Endothelial cell of umbilical vein (primary cell): ENCODE results near the gene TRMT44. TPM values are rescaled to one million over a fixed set of nuclear protein-coding genes. Genes with fewer than 3 reads are reported as not detected.

Source experiments
- BruUV-seq: library from RNA; stranded (reverse); fragments of 400-500 nt; replicated peaks from 2 replicates; lab custom pipeline; 2021; lab: Mats Ljungman, UMichigan
- CTCF ChIA-PET: fragments of 300-600, 350-600 bp; sonication (Branson Sonifier 250); formaldehyde crosslinking; loops from one replicate; lab custom pipeline; 2021; ENCODE audit warnings: antibody characterized with exemption, inconsistent platforms; lab: Charles Lee
- POLR2A ChIA-PET: fragments of 300-600, 350-600 bp; sonication (Branson Sonifier 250); formaldehyde crosslinking; loops from one replicate; lab custom pipeline; 2021; ENCODE audit warnings: antibody characterized with exemption, inconsistent platforms; lab: Charles Lee
- DNase-seq: peaks from one replicate; pipeline ENCODE4 v3.0.0-alpha.2; 2011; ENCODE audit warnings: low read depth, low spot score
- FAIRE-seq: peaks from 2 replicates; lab custom pipeline; 2011; peaks lifted over from hg19 to GRCh38; lab: Jason Lieb, UNC
- H2AFZ ChIP-seq: 2 replicates; pipeline ENCODE4 v1.6.0; 2012; ENCODE audit warnings: low read depth, low read length, control low read depth, inconsistent platforms
- H3K27ac ChIP-seq: 2 replicates; pipeline ENCODE4 v1.5.1; 2011; ENCODE audit warnings: low read depth, mild to moderate bottlenecking, control low read depth, low read length, moderate library complexity; ENCODE audit not compliant: insufficient read depth
- H3K27me3 ChIP-seq, 2 experiments: 2 replicates each; pipeline versions ENCODE4 v1.6.0 to v1.6.1; 2011; ENCODE audit warnings: low read length in 2 of 2, mixed read lengths in 1 of 2; ENCODE audit not compliant: control insufficient read depth in 2 of 2, insufficient read depth in 2 of 2
- H3K36me3 ChIP-seq, 2 experiments: 2 replicates in 1 of 2; 3 replicates in 1 of 2; pipeline ENCODE4 v1.5.1; 2011; ENCODE audit warnings: low read length in 2 of 2, mild to moderate bottlenecking in 1 of 2, moderate library complexity in 1 of 2; ENCODE audit not compliant: control insufficient read depth in 2 of 2, insufficient read depth in 2 of 2; ENCODE audit errors: extremely low read depth in 1 of 2
- H3K4me1 ChIP-seq: 3 replicates; pipeline ENCODE4 v1.5.1; 2011; ENCODE audit warnings: mild to moderate bottlenecking, low read length; ENCODE audit not compliant: control insufficient read depth, insufficient read depth; ENCODE audit errors: extremely low read depth
- H3K4me2 ChIP-seq: 2 replicates; pipeline ENCODE4 v1.6.1; 2011; ENCODE audit warnings: low read length, control low read depth, mixed read lengths; ENCODE audit not compliant: insufficient read depth
- H3K4me3 ChIP-seq, 3 experiments: fragments of 200-600 bp in 1 of 3; sonication (generic), shearing (Covaris generic) in 1 of 3; replicated peaks in 1 of 3; 2 replicates each; pipeline ENCODE4 v1.5.1; 2011 to 2016; ENCODE audit warnings: control low read depth in 3 of 3, low read length in 3 of 3, mild to moderate bottlenecking in 2 of 3, inconsistent platforms in 1 of 3, low read depth in 1 of 3, moderate library complexity in 1 of 3; ENCODE audit not compliant: insufficient read depth in 1 of 3
- H3K79me2 ChIP-seq: 2 replicates; pipeline ENCODE4 v1.6.0; 2012; ENCODE audit warnings: low read length, inconsistent platforms; ENCODE audit not compliant: control insufficient read depth, insufficient read depth
- H3K9ac ChIP-seq: replicated peaks from 2 replicates; pipeline ENCODE3; 2011; ENCODE audit warnings: low read length, control low read depth; ENCODE audit not compliant: insufficient read depth; ENCODE audit errors: extremely low read depth
- H3K9me1 ChIP-seq: replicated peaks from 3 replicates; pipeline ENCODE4 v1.6.0; 2011; ENCODE audit warnings: mild to moderate bottlenecking, low read length; ENCODE audit not compliant: control insufficient read depth, insufficient read depth; ENCODE audit errors: extremely low read depth
- H3K9me3 ChIP-seq: replicated peaks from 2 replicates; pipeline ENCODE4 v1.5.1; 2012; ENCODE audit warnings: low read length, inconsistent platforms; ENCODE audit not compliant: control insufficient read depth, insufficient read depth
- H4K20me1 ChIP-seq: replicated peaks from 2 replicates; pipeline ENCODE3; 2011; ENCODE audit warnings: mild to moderate bottlenecking, low read length; ENCODE audit not compliant: control insufficient read depth, insufficient read depth; ENCODE audit errors: extremely low read depth
- CTCF ChIP-seq, 2 donors: IDR thresholded peaks; 1 replicate in 1 of 2; 2 replicates in 1 of 2; pipeline ENCODE4 v1.5.1; 2011; ENCODE audit warnings: low read length in 2 of 2, mild to moderate bottlenecking in 2 of 2, moderate library complexity in 2 of 2, control low read depth in 1 of 2, inconsistent platforms in 1 of 2, low read depth in 1 of 2; ENCODE audit not compliant: insufficient read depth in 1 of 2; ENCODE audit errors: extremely low read depth in 1 of 2
- EZH2 ChIP-seq: IDR thresholded peaks from 2 replicates; pipeline ENCODE4 v1.6.1; 2012; ENCODE audit warnings: borderline replicate concordance, low read depth, mild to moderate bottlenecking, moderate library complexity, low read length, inconsistent platforms; ENCODE audit not compliant: severe bottlenecking
- FOS ChIP-seq: IDR thresholded peaks from 2 replicates; pipeline ENCODE4 v1.6.1; 2011; ENCODE audit warnings: mild to moderate bottlenecking, low read length, moderate library complexity, borderline replicate concordance; ENCODE audit not compliant: insufficient read depth
- GATA2 ChIP-seq: IDR thresholded peaks from 2 replicates; pipeline ENCODE4 v1.7.0; 2011; ENCODE audit warnings: low read depth, mild to moderate bottlenecking, moderate library complexity, mixed read lengths, low read length; ENCODE audit not compliant: insufficient read length, insufficient read depth
- JUN ChIP-seq: IDR thresholded peaks from 2 replicates; pipeline ENCODE4 v1.6.1; 2011; ENCODE audit warnings: borderline replicate concordance, low read depth; ENCODE audit not compliant: insufficient read length, insufficient read depth
- MYC ChIP-seq: IDR thresholded peaks from one replicate; pipeline ENCODE4 v1.6.1; 2011; ENCODE audit warnings: mild to moderate bottlenecking, low read depth, low read length
- POLR2A ChIP-seq: IDR thresholded peaks from 2 replicates; pipeline ENCODE4 v1.6.1; 2012; ENCODE audit warnings: low read depth, mild to moderate bottlenecking, control low read depth, low read length
- POLR2AphosphoS5 ChIP-seq: IDR thresholded peaks from 2 replicates; pipeline ENCODE4 v1.6.1; 2012; ENCODE audit warnings: low read depth, mild to moderate bottlenecking, control low read depth, low read length, moderate library complexity; ENCODE audit not compliant: insufficient read depth
- dilution Hi-C: fragments of 300-500 bp; cut with MboI; formaldehyde crosslinking; loops from one replicate; pipeline ENCODE4 v1.15.0; 2019; ENCODE audit warnings: low sequenced_read_pairs; ENCODE audit not compliant: extremely low pct_ligation_motif_present
- intact Hi-C: fragments of 100-400 bp; cut with micrococcal nuclease; formaldehyde crosslinking; loops from one replicate; pipeline ENCODE4 v1.10.0; 2022
- polyA plus RNA-seq, 4 experiments: library from polyadenylated mRNA; depleted of rRNA in 3 of 4; stranded (reverse) in 3 of 4; unstranded in 1 of 4; fragments of >200 nt; gene quantifications; 2 replicates each; pipeline versions ENCODE4 v1.2.1 to v1.2.3, GENCODE V29; 2011 to 2012; ENCODE audit warnings: missing spikeins in 1 of 4
- total RNA-seq: library from RNA; stranded (reverse); gene quantifications from 2 replicates; pipeline ENCODE4 v1.2.3, GENCODE V29; 2021
- TF ChIP-seq, protein P1 (sequence below): IDR thresholded peaks from 2 replicates; pipeline ENCODE4 v1.6.1; 2011; ENCODE audit not compliant: insufficient read depth, insufficient read length

The TRMT44 gene
- total and polyA plus RNA-seq, 2 donors (not counting 3 experiments of a cell fraction or from before 2014, with no cell fraction given), result 10.4 to 17.3 TPM

- TF ChIP-seq FOS, result no peak
- no peak for TF ChIP-seq POLR2AphosphoS5
- TF ChIP-seq CTCF (IDR thresholded peaks at IDR 0.05; ENCODE audit: extremely low read depth in 1 of 2, insufficient read depth in 1 of 2, low read depth in 1 of 2, low read length in 2 of 2), result no peak
- no peak for TF ChIP-seq POLR2A
- TF ChIP-seq EZH2, result no peak
- no peak for TF ChIP-seq GATA2
- TF ChIP-seq JUN, result no peak
- TF ChIP-seq, protein P1, sequence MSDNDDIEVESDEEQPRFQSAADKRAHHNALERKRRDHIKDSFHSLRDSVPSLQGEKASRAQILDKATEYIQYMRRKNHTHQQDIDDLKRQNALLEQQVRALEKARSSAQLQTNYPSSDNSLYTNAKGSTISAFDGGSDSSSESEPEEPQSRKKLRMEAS, result no peak
- no peak for TF ChIP-seq MYC
- no peak for DNase-seq
Observed at GRCh38 chr4:8504279-8505007, 63.9 kb downstream of the TRMT44 start.

More at GRCh38 chr4:8504279-8505007, 63.9 kb downstream of the TRMT44 start:
- Histone ChIP-seq H3K4me3 (no peak overlapping the region), H3K9me1 (no peaks in the 10 kb centered on the region), H3K4me1 (no peaks in the 10 kb centered on the region), H3K27me3 (no peaks in the 10 kb centered on the region), H3K9ac (no peak overlapping the region), H3K9me3 (no peaks in the 10 kb centered on the region), H4K20me1 (no peaks in the 10 kb centered on the region), H3K4me2 (no peak overlapping the region), H3K36me3 (no peaks in the 10 kb centered on the region), H3K27ac (no peak overlapping the region), H3K79me2 (no peaks in the 10 kb centered on the region), H2AFZ (no peak overlapping the region)
- no TSS peak for BruUV-seq
- intact Hi-C loops, result no loop called here
- POLR2A ChIA-PET, result no interaction called here
- CTCF ChIA-PET, result interaction anchor here (1.1 to 1.6 kb wide), 2 partner anchors 36 to 103 kb away, joined by 4 to 5 read pairs; no protein-coding TSS in a partner anchor
- FAIRE-seq, result no peak
- dilution Hi-C loops, result no loop called here
